ENCODE data around the gene DCTN5.
A peak's percentile ranks its signal among the peaks of the same experiment; 100 is the strongest.

DCTN5 gene

GRCh38 chr16:23676924-23677480 lies 35.7 kb downstream of the DCTN5 start:
- TF ChIP-seq CTCF (IDR thresholded peaks at IDR 0.05; ENCODE audit: borderline replicate concordance, insufficient read depth, low read depth, low read length): no peak

GRCh38 chr16:23678430-23679273 lies 37.4 kb downstream of the DCTN5 start, which contains the start of gene PLK1:
TSS of gene PLK1 (plus strand) at chr16:23678889. CDS start at chr16:23678933, 44 bp downstream.
- no peak for TF ChIP-seq CTCF (IDR thresholded peaks at IDR 0.05; ENCODE audit: borderline replicate concordance, insufficient read depth, low read depth, low read length)
- peak within 1 kb of the TSS; percentile 67 for H3K4me3 ChIP-seq (ENCODE audit: low read depth, low read length)

More at GRCh38 chr16:23676924-23677480, 35.7 kb downstream of the DCTN5 start:
- H3K4me3 ChIP-seq (ENCODE audit: low read depth, low read length): no peak overlapping the region

GRCh38 chr16:23679274-23679985 lies 38.2 kb downstream of the DCTN5 start:
- H3K4me3 ChIP-seq (ENCODE audit: low read depth, low read length): peak overlapping the region; percentile 67
- no peak for TF ChIP-seq CTCF (IDR thresholded peaks at IDR 0.05; ENCODE audit: borderline replicate concordance, insufficient read depth, low read depth, low read length)

GRCh38 chr16:23679986-23680336 lies 38.7 kb downstream of the DCTN5 start:
- H3K4me3 ChIP-seq (ENCODE audit: low read depth, low read length): peak overlapping the region; percentile 67
- no peak for TF ChIP-seq CTCF (IDR thresholded peaks at IDR 0.05; ENCODE audit: borderline replicate concordance, insufficient read depth, low read depth, low read length)

- no peak overlapping the region for H3K4me3 ChIP-seq (ENCODE audit: low read depth, low read length)
- no peak for TF ChIP-seq CTCF (IDR thresholded peaks at IDR 0.05; ENCODE audit: borderline replicate concordance, insufficient read depth, low read depth, low read length)
These were observed 40.9 kb downstream of the DCTN5 start for GRCh38 chr16:23682181-23682580.

GRCh38 chr16:23683487-23683886 lies 42.2 kb downstream of the DCTN5 start:
- TF ChIP-seq CTCF (IDR thresholded peaks at IDR 0.05; ENCODE audit: borderline replicate concordance, insufficient read depth, low read depth, low read length): no peak

More at GRCh38 chr16:23683487-23683886, 42.2 kb downstream of the DCTN5 start:
- H3K4me3 ChIP-seq (ENCODE audit: low read depth, low read length): no peak overlapping the region
